ENCODE data around the gene WDR90.

The WDR90 gene

GRCh38 chr16:711084-711483 lies 61.9 kb downstream of the WDR90 start:
- DNase-seq, result no peak

- DNase-seq, result peak; percentile 79
Observed at GRCh38 chr16:711548-712320, 62.6 kb downstream of the WDR90 start.

GRCh38 chr16:712740-713250 lies 63.6 kb downstream of the WDR90 start:
- DNase-seq, result peak; percentile 64

- DNase-seq, result no peak
Observed at GRCh38 chr16:714079-714478, 64.9 kb downstream of the WDR90 start.

- DNase-seq, result peak; percentile 87
Observed at GRCh38 chr16:714558-715476, 65.7 kb downstream of the WDR90 start, which contains the start of gene METRN. Gene METRN, plus strand, starts transcription at chr16:715118. Its CDS starts 172 bp downstream, at chr16:715290.

- no peak for DNase-seq
Observed at GRCh38 chr16:715477-716199, 66.5 kb downstream of the WDR90 start.

GRCh38 chr16:716200-716568 lies 67.0 kb downstream of the WDR90 start:
- DNase-seq, result no peak

- no peak for DNase-seq
Observed at GRCh38 chr16:716768-717325, 67.7 kb downstream of the WDR90 start.

Measured in CD4-positive, alpha-beta T cell treated with Interleukin-17A for 1 hour (primary cell).